K562 (cell line): ENCODE results near the gene KCNK18. TPM values are rescaled to one million over a fixed set of nuclear protein-coding genes. Genes with fewer than 3 reads are reported as not detected.

Experiments
- ATAC-seq: fragments of 200-7000 bp; cut with Tn5 transposase; 3 replicates; pipeline ENCODE4 v1.9.1; 2020; ENCODE audit warnings: moderate library complexity
- BruUV-seq: library from RNA; stranded (reverse); fragments of 400-500 nt; replicated peaks from 2 replicates; lab custom pipeline; 2021; lab: Mats Ljungman, UMichigan
- CTCF ChIA-PET: fragments of 300-600 bp; formaldehyde crosslinking; extraction: SDS; loops from one replicate; lab custom pipeline; 2021; ENCODE audit warnings: low intra/inter-chr PET ratio; lab: Yijun Ruan, JAX
- POLR2A ChIA-PET: fragments of 300-600, 350-650 bp; sonication (Branson Sonifier 250); formaldehyde crosslinking; extraction: SDS; loops from one replicate; lab custom pipeline; 2021; ENCODE audit warnings: antibody characterized with exemption, inconsistent platforms; lab: Yijun Ruan, JAX
- DNase-seq, 4 experiments: peaks; one replicate each; pipeline versions ENCODE4 v3.0.0 to v3.0.0-alpha.2; 2011 to 2018; ENCODE audit warnings: low spot score in 3 of 4, mixed read lengths in 3 of 4; ENCODE audit errors: extremely low read depth in 1 of 4
- FAIRE-seq: peaks from 2 replicates; lab custom pipeline; 2011; peaks lifted over from hg19 to GRCh38; lab: Jason Lieb, UNC
- H2AFZ ChIP-seq: 2 replicates; pipeline ENCODE4 v1.6.0; 2011; ENCODE audit warnings: low read depth, low read length, control low read depth, inconsistent platforms
- H3K27ac ChIP-seq: fragments of 200-600 bp; 3 replicates; pipeline ENCODE4 v1.8.0; 2011; ENCODE audit warnings: low read depth, mild to moderate bottlenecking, control low read depth, inconsistent platforms, low read length, moderate library complexity, mixed read lengths; ENCODE audit errors: extremely low read depth
- H3K27me3 ChIP-seq, 2 experiments: fragments of 300-600 bp in 1 of 2; 2 replicates in 1 of 2; 3 replicates in 1 of 2; pipeline versions ENCODE4 v1.6.0 to v1.8.0; 2011; ENCODE audit warnings: inconsistent platforms in 2 of 2, low read length in 2 of 2, mild to moderate bottlenecking in 1 of 2, mixed read lengths in 1 of 2, moderate library complexity in 1 of 2; ENCODE audit not compliant: control insufficient read depth in 2 of 2, insufficient read depth in 2 of 2
- H3K36me3 ChIP-seq: fragments of 300-600 bp; 3 replicates; pipeline ENCODE4 v1.8.0; 2011; ENCODE audit warnings: mild to moderate bottlenecking, low read length, inconsistent platforms; ENCODE audit not compliant: control insufficient read depth, insufficient read depth
- H3K4me1 ChIP-seq, 2 experiments: fragments of 200-600 bp in 1 of 2; replicated peaks in 1 of 2; 2 replicates in 1 of 2; 3 replicates in 1 of 2; pipeline versions ENCODE4 v1.5.1 to v1.8.0; 2011; ENCODE audit warnings: inconsistent platforms in 2 of 2, low read length in 2 of 2, mild to moderate bottlenecking in 1 of 2, mixed read lengths in 1 of 2, moderate library complexity in 1 of 2; ENCODE audit not compliant: control insufficient read depth in 2 of 2, insufficient read depth in 2 of 2
- H3K4me2 ChIP-seq: 2 replicates; pipeline ENCODE4 v1.6.1; 2011; ENCODE audit warnings: low read length, control low read depth, inconsistent platforms, mixed read lengths; ENCODE audit not compliant: insufficient read depth
- H3K4me3 ChIP-seq: fragments of 200-600 bp; sonication (generic), shearing (Covaris generic); 2 replicates; pipeline ENCODE4 v1.5.1; 2016; ENCODE audit warnings: control low read depth, inconsistent platforms
- H3K79me2 ChIP-seq: fragments of 200-600 bp; 3 replicates; pipeline ENCODE4 v1.8.0; 2011; ENCODE audit warnings: low read length, inconsistent platforms; ENCODE audit not compliant: control insufficient read depth, insufficient read depth
- H3K9ac ChIP-seq, 2 experiments: 2 replicates each; pipeline versions ENCODE4 v1.6.0 to v1.6.1; 2011; ENCODE audit warnings: low read depth in 2 of 2, low read length in 2 of 2, control low read depth in 1 of 2, inconsistent platforms in 1 of 2, mild to moderate bottlenecking in 1 of 2, mixed read lengths in 1 of 2; ENCODE audit not compliant: insufficient read depth in 1 of 2
- H3K9me1 ChIP-seq: one replicate; pipeline ENCODE4 v1.6.0; 2011; ENCODE audit warnings: inconsistent platforms, mild to moderate bottlenecking, low read length, moderate library complexity; ENCODE audit not compliant: control insufficient read depth, insufficient read depth
- H3K9me3 ChIP-seq: replicated peaks from 2 replicates; pipeline ENCODE4 v1.5.1; 2011; ENCODE audit warnings: low read depth, low read length, inconsistent platforms; ENCODE audit not compliant: control insufficient read depth, insufficient read depth
- H4K20me1 ChIP-seq: replicated peaks from 2 replicates; pipeline ENCODE4 v1.6.1; 2011; ENCODE audit warnings: low read length, inconsistent platforms, mixed read lengths; ENCODE audit not compliant: control insufficient read depth, insufficient read depth
- CTCF ChIP-seq, 3 experiments: IDR thresholded peaks in 2 of 3; conservative IDR thresholded peaks in 1 of 3; 2 replicates each; pipeline ENCODE4 v1.5.1; 2011 to 2012; ENCODE audit warnings: low read length in 3 of 3, mild to moderate bottlenecking in 3 of 3, control low read depth in 2 of 3, improper control_type of control experiment in 1 of 3, inconsistent platforms in 1 of 3, low read depth in 1 of 3, mixed read lengths in 1 of 3, moderate library complexity in 1 of 3; ENCODE audit not compliant: insufficient read depth in 2 of 3
- EGR1 ChIP-seq: fragments of 450-650 bp; conservative IDR thresholded peaks from 2 replicates; pipeline ENCODE4 v1.6.1; 2017; ENCODE audit warnings: mild to moderate bottlenecking
- FOXA3 ChIP-seq, 2 experiments: fragments of 450-650 bp in 1 of 2; sonication (generic) in 1 of 2; formaldehyde crosslinking; IDR thresholded peaks in 1 of 2; conservative IDR thresholded peaks in 1 of 2; 2 replicates each; pipeline versions ENCODE4 v1.4.0 to v1.8.0; 2020 to 2022; ENCODE audit warnings: mild to moderate bottlenecking in 2 of 2, missing genetic modification reagents in 1 of 2
- HNRNPLL ChIP-seq: fragments of 200-400 bp; formaldehyde crosslinking; IDR thresholded peaks from 2 replicates; pipeline ENCODE4 v1.6.1; 2017; ENCODE audit warnings: low read length, low read depth, mild to moderate bottlenecking; ENCODE audit not compliant: poor library complexity, severe bottlenecking
- RAD21 ChIP-seq, 2 experiments: fragments of 250-450 bp in 1 of 2; fragments of 450-650 bp in 1 of 2; sonication (Bioruptor Pico) in 1 of 2; formaldehyde crosslinking in 1 of 2; IDR thresholded peaks in 1 of 2; conservative IDR thresholded peaks in 1 of 2; 2 replicates each; pipeline versions ENCODE4 v1.4.0 to v1.8.0; 2020 to 2022; ENCODE audit warnings: mild to moderate bottlenecking in 2 of 2, moderate library complexity in 1 of 2
- SMC3 ChIP-seq: conservative IDR thresholded peaks from 2 replicates; pipeline ENCODE4 v1.6.1; 2011; ENCODE audit warnings: low read depth, low read length, improper control_type of control experiment; ENCODE audit not compliant: insufficient read depth
- STAG1 ChIP-seq: sonication (generic); formaldehyde crosslinking; IDR thresholded peaks from 2 replicates; pipeline ENCODE4 v1.5.0; 2020; ENCODE audit warnings: missing genetic modification reagents, borderline replicate concordance
- ZBTB33 ChIP-seq: sonication (generic); formaldehyde crosslinking; IDR thresholded peaks from 2 replicates; pipeline ENCODE4 v1.8.1; 2023; ENCODE audit warnings: mild to moderate bottlenecking, missing genetic modification reagents
- ZNF444 ChIP-seq: fragments of 250-450 bp; sonication (Bioruptor Pico); IDR thresholded peaks from 2 replicates; pipeline ENCODE4 v1.4.0; 2020; ENCODE audit warnings: mild to moderate bottlenecking, moderate library complexity
- WGBS: fragments of 100-300 bp; shearing (Covaris generic); methylation state at CpG from one replicate; pipeline ENCODE4 v1.1.6; 2016; ENCODE audit warnings: low coverage, mixed read lengths; ENCODE audit not compliant: insufficient coverage; ENCODE audit errors: missing lambda C conversion rate; 5-methylcytosine and 5-hydroxymethylcytosine counted together
- in situ Hi-C: fragments of 300-500 bp; cut with MboI; formaldehyde crosslinking; loops from 4 replicates; pipeline ENCODE4 v1.15.0; 2018; ENCODE audit warnings: inconsistent platforms, mixed read lengths
- intact Hi-C: fragments of 100-400 bp; cut with micrococcal nuclease; formaldehyde crosslinking; loops from 2 replicates; pipeline ENCODE4 v1.14.2; 2022
- polyA plus RNA-seq, 8 experiments: library from polyadenylated mRNA; depleted of rRNA in 4 of 8; stranded (reverse) in 5 of 8; unstranded in 3 of 8; fragments of >200 nt; fragmentation: Nextera tagmentation in 2 of 8; fragmentation: Illumina TruSeq in 1 of 8; extraction: Ambion mirVana in 2 of 8; extraction: Trizol in 1 of 8; gene quantifications; 2 replicates each; pipeline versions ENCODE4 v1.2.1 to v1.2.3, GENCODE V29; 2011 to 2014; ENCODE audit warnings: inconsistent platforms in 1 of 8, missing spikeins in 1 of 8
- total RNA-seq, 7 experiments: library from RNA; depleted of rRNA in 6 of 7; stranded (reverse); fragments of >200 nt in 6 of 7; fragmentation: Illumina TruSeq in 2 of 7; extraction: Trizol in 2 of 7; gene quantifications; 2 replicates each; pipeline versions ENCODE4 v1.2.1 to v1.2.3, GENCODE V29; 2011 to 2021; ENCODE audit warnings: low replicate concordance in 1 of 7

Gene KCNK18
- total and polyA plus RNA-seq, 9 of the 15 experiments (the other 6 are each of a cell fraction or from before 2014, with no cell fraction given), result not detected

GRCh38 chr10:117174439-117175214, 22.7 kb upstream of the KCNK18 start:
- peak; percentile 67 to 74 (median 71) for DNase-seq
- FAIRE-seq, result peak; percentile 88
- no peak overlapping the region for H3K4me3 ChIP-seq
- POLR2A ChIA-PET, result interaction anchor here (0.8 to 1.0 kb wide), 3 partner anchors 8 to 378 kb away, joined by 3 to 5 read pairs (median 3); no protein-coding TSS in a partner anchor
- intact Hi-C loops (loop anchor here (2.0 to 10.0 kb wide), 5 partner anchors 60 to 730 kb away; no protein-coding TSS in a partner anchor), in situ Hi-C loops (loop anchor here (5.0 to 25.0 kb wide), 3 partner anchors 367 to 712 kb away; no protein-coding TSS in a partner anchor)
- 0 out of 2 replicates have a peak, but pooled peaks cover 5% of the 10 kb centered on the region for H4K20me1 ChIP-seq
- peaks cover 8% of the 10 kb centered on the region in 2 experiments; a peak in 3 of 5 replicates for H3K4me1 ChIP-seq
- no peak overlapping the region for H3K27ac ChIP-seq
- H3K27me3 ChIP-seq, result peaks cover 0 to 21% of the 10 kb centered on the region in 2 experiments; a peak in 2 of 5 replicates
- 0% methylated on average over 14 of the region's 16 CpGs for WGBS
- H3K9ac ChIP-seq, result no peak overlapping the region
- peak; percentile 97 for ATAC-seq
- CTCF ChIA-PET, result interaction anchor here (0.6 to 3.3 kb wide), 4 partner anchors 133 to 378 kb away, joined by 3 to 32 read pairs (median 7); no protein-coding TSS in a partner anchor
- H3K9me1 ChIP-seq, result no peaks in the 10 kb centered on the region
- no peaks in the 10 kb centered on the region for H3K9me3 ChIP-seq
- H2AFZ ChIP-seq, result peak overlapping the region; percentile 83
- H3K36me3 ChIP-seq, result no peaks in the 10 kb centered on the region
- no peaks in the 10 kb centered on the region for H3K79me2 ChIP-seq
- H3K4me2 ChIP-seq, result peak overlapping the region; percentile 58; the same call in 1 of the 2 replicates
- BruUV-seq, result no TSS peak
- TF ChIP-seq RAD21 (CRISPR knock-in tag; conservative IDR thresholded peaks at IDR 0.05 in 1 of 2, IDR thresholded peaks at IDR 0.05 in 1 of 2) (peak; percentile 55 to 77; a peak in 3 of 4 replicates), ZNF444 (CRISPR knock-in tag) (no peak), SMC3 (peak; percentile 66), HNRNPLL (peak; percentile 58), ZBTB33 (no peak), STAG1 (CRISPR knock-in tag) (peak; percentile 54; the same call in 1 of the 2 replicates), EGR1 (peak; percentile 65), FOXA3 (CRISPR knock-in tag; conservative IDR thresholded peaks at IDR 0.05 in 1 of 2, IDR thresholded peaks at IDR 0.05 in 1 of 2) (no peak), CTCF (IDR thresholded peaks at IDR 0.05 in 2 of 3, conservative IDR thresholded peaks at IDR 0.05 in 1 of 3; ENCODE audit: insufficient read depth in 2 of 3, low read depth in 1 of 3, low read length in 3 of 3) (peak; percentile 82 to 87 (median 85))
